ENCODE results near the gene ZNF678. TPM values are rescaled to one million over a fixed set of nuclear protein-coding genes. Genes with fewer than 3 reads are reported as not detected.

The ZNF678 gene
- total and polyA plus RNA-seq, 2 donors (not counting 1 experiment from before 2014, with no cell fraction given), result 2.2 to 7.3 TPM

- peak in 1 of 2 donors; percentile 15 for DNase-seq (ENCODE audit: low read depth in 2 of 2)
- no peaks in the 10 kb centered on the region for H4K20me1 ChIP-seq (ENCODE audit: control insufficient read depth, extremely low read depth, insufficient read depth, low read length)
- no peak overlapping the region for H3K27ac ChIP-seq (ENCODE audit: insufficient read depth, low read length)
- H3K4me2 ChIP-seq (ENCODE audit: extremely low read depth, insufficient read depth, low read length), result no peak overlapping the region
- TF ChIP-seq EZH2 (IDR thresholded peaks at IDR 0.05; ENCODE audit: low read length, missing control alignments), result no peak
- TF ChIP-seq CTCF (conservative IDR thresholded peaks at IDR 0.05 in 1 of 2, IDR thresholded peaks at IDR 0.05 in 1 of 2; ENCODE audit: low read depth in 1 of 2, low read length in 2 of 2), result no peak
- H3K36me3 ChIP-seq (ENCODE audit: control insufficient read depth, insufficient read depth, low read length), result no peaks in the 10 kb centered on the region
- H3K79me2 ChIP-seq (ENCODE audit: control insufficient read depth, insufficient read depth, low read length), result no peaks in the 10 kb centered on the region
- no peak overlapping the region for H2AFZ ChIP-seq (ENCODE audit: low read length)
- H3K4me3 ChIP-seq (replicated peaks in 1 of 4; ENCODE audit: control extremely low read depth in 1 of 4, insufficient read depth in 1 of 4, low read depth in 3 of 4, low read length in 4 of 4), result no peak overlapping the region
- no peaks in the 10 kb centered on the region for H3K9me3 ChIP-seq (ENCODE audit: control insufficient read depth, insufficient read depth, low read depth, low read length)
- H3K4me1 ChIP-seq (ENCODE audit: control insufficient read depth, extremely low read depth, insufficient read depth, low read length), result no peaks in the 10 kb centered on the region
- no peak overlapping the region for H3K9ac ChIP-seq (ENCODE audit: insufficient read depth, low read length)
- H3K27me3 ChIP-seq (ENCODE audit: control insufficient read depth, insufficient read depth, low read length), result no peaks in the 10 kb centered on the region
Observed at GRCh38 chr1:227621211-227621610, 57.9 kb downstream of the ZNF678 start.

GRCh38 chr1:227622739-227623475, 59.6 kb downstream of the ZNF678 start:
- Histone ChIP-seq H3K27ac (ENCODE audit: insufficient read depth, low read length) (no peak overlapping the region), H3K36me3 (ENCODE audit: control insufficient read depth, insufficient read depth, low read length) (no peaks in the 10 kb centered on the region), H3K9me3 (ENCODE audit: control insufficient read depth, insufficient read depth, low read depth, low read length) (no peaks in the 10 kb centered on the region), H3K79me2 (ENCODE audit: control insufficient read depth, insufficient read depth, low read length) (no peaks in the 10 kb centered on the region), H3K4me3 (replicated peaks in 1 of 4; ENCODE audit: control extremely low read depth in 1 of 4, insufficient read depth in 1 of 4, low read depth in 3 of 4, low read length in 4 of 4) (no peak overlapping the region), H3K4me1 (ENCODE audit: control insufficient read depth, extremely low read depth, insufficient read depth, low read length) (no peaks in the 10 kb centered on the region), H2AFZ (ENCODE audit: low read length) (no peak overlapping the region), H3K27me3 (ENCODE audit: control insufficient read depth, insufficient read depth, low read length) (no peaks in the 10 kb centered on the region), H3K4me2 (ENCODE audit: extremely low read depth, insufficient read depth, low read length) (no peak overlapping the region), H4K20me1 (ENCODE audit: control insufficient read depth, extremely low read depth, insufficient read depth, low read length) (no peaks in the 10 kb centered on the region), H3K9ac (ENCODE audit: insufficient read depth, low read length) (no peak overlapping the region)
- TF ChIP-seq CTCF (conservative IDR thresholded peaks at IDR 0.05 in 1 of 2, IDR thresholded peaks at IDR 0.05 in 1 of 2; ENCODE audit: low read depth in 1 of 2, low read length in 2 of 2) (no peak), EZH2 (IDR thresholded peaks at IDR 0.05; ENCODE audit: low read length, missing control alignments) (no peak)
- no peak for DNase-seq (ENCODE audit: low read depth in 2 of 2)

- no peaks in the 10 kb centered on the region for H3K4me1 ChIP-seq (ENCODE audit: control insufficient read depth, extremely low read depth, insufficient read depth, low read length)
- no peaks in the 10 kb centered on the region for H3K27me3 ChIP-seq (ENCODE audit: control insufficient read depth, insufficient read depth, low read length)
- H3K27ac ChIP-seq (ENCODE audit: insufficient read depth, low read length), result no peak overlapping the region
- no peaks in the 10 kb centered on the region for H4K20me1 ChIP-seq (ENCODE audit: control insufficient read depth, extremely low read depth, insufficient read depth, low read length)
- H3K36me3 ChIP-seq (ENCODE audit: control insufficient read depth, insufficient read depth, low read length), result no peaks in the 10 kb centered on the region
- no peaks in the 10 kb centered on the region for H3K9me3 ChIP-seq (ENCODE audit: control insufficient read depth, insufficient read depth, low read depth, low read length)
- H3K79me2 ChIP-seq (ENCODE audit: control insufficient read depth, insufficient read depth, low read length), result no peaks in the 10 kb centered on the region
- H2AFZ ChIP-seq (ENCODE audit: low read length), result no peak overlapping the region
- H3K4me2 ChIP-seq (ENCODE audit: extremely low read depth, insufficient read depth, low read length), result no peak overlapping the region
- no peak for DNase-seq (ENCODE audit: low read depth in 2 of 2)
- H3K9ac ChIP-seq (ENCODE audit: insufficient read depth, low read length), result no peak overlapping the region
- no peak overlapping the region for H3K4me3 ChIP-seq (replicated peaks in 1 of 4; ENCODE audit: control extremely low read depth in 1 of 4, insufficient read depth in 1 of 4, low read depth in 3 of 4, low read length in 4 of 4)
- TF ChIP-seq EZH2 (IDR thresholded peaks at IDR 0.05; ENCODE audit: low read length, missing control alignments) (no peak), CTCF (conservative IDR thresholded peaks at IDR 0.05 in 1 of 2, IDR thresholded peaks at IDR 0.05 in 1 of 2; ENCODE audit: low read depth in 1 of 2, low read length in 2 of 2) (no peak)
Observed at GRCh38 chr1:227632325-227632724, 69.0 kb downstream of the ZNF678 start.
